Diencephalon (tissue), 1 donor: ENCODE data around the gene RGS11. TPM values are rescaled to one million over a fixed set of nuclear protein-coding genes. Genes with fewer than 3 reads are reported as not detected.

Source experiments
- total RNA-seq: library from RNA; depleted of rRNA; stranded (reverse); fragments of >200 nt; gene quantifications from one replicate; pipeline ENCODE4 v1.2.3, GENCODE V29; 2014

The RGS11 gene
- 10.1 TPM for total RNA-seq

DNA sequence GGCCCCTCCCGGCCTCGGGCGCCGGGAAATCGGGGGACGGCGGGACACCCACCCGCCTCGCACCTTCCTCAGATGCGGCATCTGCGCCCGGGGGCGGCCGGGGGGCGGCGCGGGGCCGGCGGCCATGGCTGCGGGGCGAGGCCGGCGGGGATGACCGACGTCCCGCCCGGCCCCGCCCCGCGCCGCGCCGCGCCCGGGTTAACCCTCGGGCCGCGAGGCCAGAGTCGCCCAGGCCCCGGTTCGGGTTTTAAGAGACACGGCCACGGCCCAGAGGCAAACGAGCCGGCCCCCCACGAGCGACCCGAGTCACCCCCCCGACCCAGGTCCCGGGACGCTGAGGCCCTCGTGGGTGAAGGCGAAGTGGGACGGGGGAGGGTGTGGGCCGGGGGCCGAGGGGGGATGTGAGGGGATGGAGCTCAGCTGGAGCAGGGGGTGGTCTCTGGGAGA is at the start of gene RGS11:
Gene RGS11 (minus strand): TSS at position 159 of the 447 bp plus-strand sequence. CDS start 33 bp downstream, at position 126.

DNA sequence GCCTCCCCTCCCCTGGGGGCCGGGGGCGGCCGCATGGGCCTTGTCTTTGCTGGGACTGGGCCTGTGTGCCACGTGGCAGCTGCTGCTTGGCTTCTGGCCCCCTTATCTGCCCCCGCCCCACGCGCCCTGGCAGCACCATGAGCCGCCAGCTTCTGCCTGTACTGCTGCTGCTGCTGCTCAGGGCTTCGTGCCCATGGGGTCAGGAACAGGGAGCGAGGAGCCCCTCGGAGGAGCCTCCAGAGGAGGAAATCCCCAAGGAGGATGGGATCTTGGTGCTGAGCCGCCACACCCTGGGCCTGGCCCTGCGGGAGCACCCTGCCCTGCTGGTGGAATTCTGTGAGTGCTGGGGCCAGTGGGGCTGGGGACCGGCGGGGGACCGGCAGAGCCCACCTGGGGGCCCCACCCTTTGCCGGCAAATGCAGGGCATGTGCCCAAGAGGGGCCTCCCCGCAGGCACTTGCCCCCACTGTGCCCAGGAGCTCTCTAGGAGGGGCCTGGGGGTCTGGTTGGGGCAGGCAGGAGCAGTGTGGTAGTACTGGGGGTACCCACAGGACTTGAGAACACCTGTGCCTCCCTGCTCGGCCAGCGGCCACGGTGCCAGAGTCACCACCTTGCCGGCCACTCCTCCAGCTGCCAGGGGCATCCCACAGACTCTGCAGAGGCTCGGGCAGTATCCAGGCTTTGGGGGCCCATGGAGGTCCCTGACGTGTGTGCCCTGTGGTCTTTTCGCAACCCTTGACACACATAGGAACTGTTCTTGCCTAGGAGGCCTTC is 7.5 kb upstream of the RGS11 start, which contains the start of gene PDIA2:
Gene PDIA2 (plus strand): TSS at position 132 of the 773 bp plus-strand sequence. CDS start 6 bp downstream, at position 138.

DNA sequence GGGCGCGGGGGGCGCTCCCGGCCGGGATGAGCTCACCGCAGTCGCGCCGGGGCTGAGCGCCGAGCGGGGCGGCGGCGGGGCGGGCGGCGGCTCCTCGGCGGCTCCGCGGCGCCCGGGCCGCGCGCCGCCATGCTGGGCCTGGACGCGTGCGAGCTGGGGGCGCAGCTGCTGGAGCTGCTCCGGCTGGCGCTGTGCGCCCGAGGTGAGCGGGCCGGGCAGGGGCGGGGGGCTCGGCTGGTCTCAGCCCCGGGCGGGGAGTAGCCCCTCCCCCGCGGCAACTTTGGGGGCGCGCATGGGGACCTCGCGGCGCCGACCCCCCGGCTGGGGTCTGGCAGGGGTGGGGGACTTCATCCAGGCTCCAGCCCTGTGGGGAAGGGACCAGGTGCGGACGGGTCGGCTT is 4.8 kb upstream of the RGS11 start, which contains the start of gene ARHGDIG:
Gene ARHGDIG (plus strand): TSS at position 40 of the 400 bp plus-strand sequence. CDS start 90 bp downstream, at position 130.

DNA sequence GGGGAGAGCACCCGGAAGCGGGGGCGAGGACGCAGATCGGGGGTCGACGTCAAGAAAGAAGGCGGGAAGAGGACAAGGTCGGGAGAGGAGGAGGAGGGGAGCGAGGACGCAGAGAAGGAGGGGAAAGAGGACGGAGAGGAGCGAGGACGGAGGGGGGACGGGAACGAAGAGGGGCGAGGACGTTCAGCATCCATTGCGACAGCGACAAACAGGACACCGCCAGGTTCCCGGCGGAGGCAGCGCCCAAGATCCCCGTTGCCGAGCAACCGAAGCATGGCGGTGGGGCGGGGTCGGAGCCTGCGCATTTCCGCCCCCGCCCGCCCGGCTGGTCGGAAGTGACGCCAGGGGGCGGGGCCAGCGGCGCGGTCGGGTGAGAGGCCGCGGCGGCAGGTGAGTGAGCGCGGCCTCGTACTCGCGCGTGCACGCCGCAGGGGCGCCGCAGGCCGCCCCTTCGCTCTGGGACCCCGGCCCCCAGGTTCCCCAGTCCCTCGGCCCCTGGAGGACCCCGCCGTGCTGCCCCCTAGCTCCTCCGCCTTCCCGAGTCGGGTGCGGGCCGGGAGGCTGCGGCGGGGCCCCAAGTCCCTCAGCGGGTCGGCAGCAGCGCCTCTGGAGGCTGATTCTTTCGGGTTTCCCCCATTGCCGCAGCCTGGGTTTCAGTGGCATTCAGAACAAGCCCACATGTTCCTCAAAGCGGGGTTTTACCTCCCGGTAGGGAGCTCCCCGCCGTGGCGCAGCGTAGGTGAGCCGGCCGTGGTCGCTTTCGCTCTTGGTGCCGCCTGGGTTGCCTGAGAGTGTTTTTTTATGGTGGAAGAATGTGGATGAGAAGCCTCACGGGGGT is 41.1 kb downstream of the RGS11 start, which contains the start of gene FAM234A:
Gene FAM234A (plus strand): TSS at position 354 of the 838 bp plus-strand sequence. CDS start 19,593 bp downstream, outside the sequence.

DNA sequence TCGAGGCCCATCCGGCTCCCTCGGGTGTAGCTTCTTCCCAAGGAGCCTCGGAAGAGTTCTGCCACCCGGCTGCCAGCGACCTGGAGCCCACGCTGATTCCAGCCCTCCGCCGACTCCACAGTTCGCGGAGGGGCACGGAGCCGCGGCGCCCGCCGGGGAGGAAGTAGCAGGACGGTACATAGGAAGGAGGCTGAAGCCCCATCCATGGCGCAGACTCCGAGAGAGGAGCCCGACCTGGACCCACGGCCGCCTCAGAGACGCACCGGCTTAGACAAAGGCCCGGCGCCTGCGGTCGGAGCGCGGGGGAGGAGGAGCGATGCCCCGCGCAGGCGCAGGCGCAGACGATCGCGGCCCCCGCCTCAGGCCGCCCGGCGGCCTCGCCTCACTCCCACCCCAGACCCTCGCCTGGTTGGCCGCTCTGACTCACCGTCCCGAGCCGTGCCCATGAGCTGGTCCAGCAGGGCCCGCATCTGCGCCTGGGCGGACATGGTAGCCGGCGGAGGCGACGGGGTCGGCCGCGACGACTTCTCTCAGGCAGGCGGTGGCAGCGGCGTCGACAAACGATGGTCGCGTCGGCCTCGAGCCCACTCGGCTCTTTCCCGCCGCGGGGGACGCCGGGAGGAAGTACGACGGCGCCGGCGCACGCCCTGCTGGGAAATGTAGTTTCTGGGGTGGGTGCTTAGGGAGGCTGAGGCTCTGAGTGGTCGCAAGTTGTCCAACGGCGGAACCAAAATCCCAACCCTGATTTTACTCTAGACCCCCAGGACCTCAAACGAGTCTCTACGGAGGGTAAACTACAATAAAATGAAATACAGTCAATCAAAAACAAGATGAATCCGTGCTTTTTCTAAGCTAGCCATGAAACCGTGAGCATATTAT is 46.7 kb downstream of the RGS11 start, which contains the start of gene LUC7L:
Gene LUC7L (minus strand): TSS at position 598 of the 879 bp plus-strand sequence. CDS start 110 bp downstream, at position 488.

Other genes with a start within 250 kb of the RGS11 start
- 7.4 TPM for gene POLR3K, start 222.3 kb downstream of the RGS11 start, total RNA-seq
- 26.1 TPM for gene SNRNP25, start 222.1 kb downstream of the RGS11 start, total RNA-seq
- gene RHBDF1, start 203.3 kb downstream of the RGS11 start, total RNA-seq = 3.7 TPM
- gene MPG, start 197.7 kb downstream of the RGS11 start, total RNA-seq = 41.8 TPM
- 11.3 TPM for gene NPRL3, start 137.3 kb downstream of the RGS11 start, total RNA-seq
- 1.2 TPM for gene HBZ, start 123.3 kb downstream of the RGS11 start, total RNA-seq
- 31.1 TPM for gene HBM, start 110.0 kb downstream of the RGS11 start, total RNA-seq
- gene HBA2, start 103.1 kb downstream of the RGS11 start, total RNA-seq = 2,023 TPM
- 1,158 TPM for gene HBA1, start 99.3 kb downstream of the RGS11 start, total RNA-seq
- gene HBQ1, start 95.5 kb downstream of the RGS11 start, total RNA-seq = 7.8 TPM
- gene LUC7L, start 46.5 kb downstream of the RGS11 start, total RNA-seq = 82.6 TPM
- gene FAM234A, start 41.1 kb downstream of the RGS11 start, total RNA-seq = 31.1 TPM
- gene ARHGDIG, start 4.6 kb upstream of the RGS11 start, total RNA-seq = 68.7 TPM
- 12.5 TPM for gene PDIA2, start 7.2 kb upstream of the RGS11 start, total RNA-seq
- gene AXIN1, start 76.8 kb upstream of the RGS11 start, total RNA-seq = 16.1 TPM
- 62.5 TPM for gene MRPL28, start 94.6 kb upstream of the RGS11 start, total RNA-seq
- 32.3 TPM for gene PGAP6, start 106.0 kb upstream of the RGS11 start, total RNA-seq
- 16.4 TPM for gene NME4, start 121.3 kb upstream of the RGS11 start, total RNA-seq
- gene DECR2, start 125.9 kb upstream of the RGS11 start, total RNA-seq = 8.3 TPM
- gene RAB11FIP3, start 149.7 kb upstream of the RGS11 start, total RNA-seq = 33.4 TPM